ENCODE measurements around the gene ZEB2.

ZEB2 gene

DNA sequence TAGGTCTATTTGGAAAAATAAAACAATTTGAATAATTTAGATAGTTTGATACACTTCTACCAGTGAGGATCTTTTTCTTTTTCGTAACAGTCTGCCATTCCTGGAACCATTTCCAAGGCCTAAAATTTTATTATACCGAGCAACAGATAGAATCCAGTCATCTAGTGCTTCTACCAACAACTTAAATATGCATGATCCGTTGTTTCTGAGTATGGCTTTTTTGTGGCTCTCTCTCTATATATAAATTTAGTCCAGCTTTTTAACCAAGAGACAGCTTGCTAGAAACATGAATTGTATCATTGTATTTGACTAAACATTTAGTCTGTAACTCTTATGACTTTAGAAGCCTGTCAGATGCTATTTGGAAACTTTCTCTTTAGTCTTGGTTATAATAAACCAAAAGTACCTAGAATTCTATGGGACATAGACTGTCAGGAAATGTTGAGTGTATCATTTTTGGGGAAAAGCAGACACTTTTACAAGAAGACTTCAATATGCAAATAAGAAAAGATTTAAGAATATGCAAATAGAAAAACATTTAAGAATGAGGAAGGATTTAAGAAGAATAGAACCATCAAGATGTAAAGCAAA is 161.4 kb downstream of the ZEB2 start:
- Histone ChIP-seq H3K4me3 (ENCODE audit: low read depth in 1 of 2, low read length in 1 of 2) (no peak overlapping the region), H3K27ac (no peak overlapping the region), H3K27me3 (no peaks in the 10 kb centered on the region), H3K9me3 (no peaks in the 10 kb centered on the region), H3K4me1 (ENCODE audit: control insufficient read depth in 1 of 2, insufficient read depth in 1 of 2, low read depth in 1 of 2, low read length in 1 of 2) (no peaks in the 10 kb centered on the region), H3K36me3 (no peaks in the 10 kb centered on the region)
- TF ChIP-seq, protein P1, sequence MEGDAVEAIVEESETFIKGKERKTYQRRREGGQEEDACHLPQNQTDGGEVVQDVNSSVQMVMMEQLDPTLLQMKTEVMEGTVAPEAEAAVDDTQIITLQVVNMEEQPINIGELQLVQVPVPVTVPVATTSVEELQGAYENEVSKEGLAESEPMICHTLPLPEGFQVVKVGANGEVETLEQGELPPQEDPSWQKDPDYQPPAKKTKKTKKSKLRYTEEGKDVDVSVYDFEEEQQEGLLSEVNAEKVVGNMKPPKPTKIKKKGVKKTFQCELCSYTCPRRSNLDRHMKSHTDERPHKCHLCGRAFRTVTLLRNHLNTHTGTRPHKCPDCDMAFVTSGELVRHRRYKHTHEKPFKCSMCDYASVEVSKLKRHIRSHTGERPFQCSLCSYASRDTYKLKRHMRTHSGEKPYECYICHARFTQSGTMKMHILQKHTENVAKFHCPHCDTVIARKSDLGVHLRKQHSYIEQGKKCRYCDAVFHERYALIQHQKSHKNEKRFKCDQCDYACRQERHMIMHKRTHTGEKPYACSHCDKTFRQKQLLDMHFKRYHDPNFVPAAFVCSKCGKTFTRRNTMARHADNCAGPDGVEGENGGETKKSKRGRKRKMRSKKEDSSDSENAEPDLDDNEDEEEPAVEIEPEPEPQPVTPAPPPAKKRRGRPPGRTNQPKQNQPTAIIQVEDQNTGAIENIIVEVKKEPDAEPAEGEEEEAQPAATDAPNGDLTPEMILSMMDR (IDR thresholded peaks at IDR 0.05), result no peak

- Histone ChIP-seq H3K27me3 (no peaks in the 10 kb centered on the region), H3K4me1 (ENCODE audit: control insufficient read depth in 1 of 2, insufficient read depth in 1 of 2, low read depth in 1 of 2, low read length in 1 of 2) (no peaks in the 10 kb centered on the region), H3K36me3 (no peaks in the 10 kb centered on the region), H3K27ac (no peak overlapping the region), H3K4me3 (ENCODE audit: low read depth in 1 of 2, low read length in 1 of 2) (no peak overlapping the region), H3K9me3 (no peaks in the 10 kb centered on the region)
- TF ChIP-seq, protein P1 (IDR thresholded peaks at IDR 0.05), result no peak
Measured at GRCh38 chr2:144357623-144358373, 162.1 kb downstream of the ZEB2 start.

- Histone ChIP-seq H3K4me3 (ENCODE audit: low read depth in 1 of 2, low read length in 1 of 2) (no peak overlapping the region), H3K36me3 (no peaks in the 10 kb centered on the region), H3K27ac (no peak overlapping the region), H3K4me1 (ENCODE audit: control insufficient read depth in 1 of 2, insufficient read depth in 1 of 2, low read depth in 1 of 2, low read length in 1 of 2) (no peaks in the 10 kb centered on the region), H3K27me3 (no peaks in the 10 kb centered on the region), H3K9me3 (no peaks in the 10 kb centered on the region)
- TF ChIP-seq, protein P1 (IDR thresholded peaks at IDR 0.05), result no peak
Measured at GRCh38 chr2:144356402-144356801, 163.5 kb downstream of the ZEB2 start.

DNA sequence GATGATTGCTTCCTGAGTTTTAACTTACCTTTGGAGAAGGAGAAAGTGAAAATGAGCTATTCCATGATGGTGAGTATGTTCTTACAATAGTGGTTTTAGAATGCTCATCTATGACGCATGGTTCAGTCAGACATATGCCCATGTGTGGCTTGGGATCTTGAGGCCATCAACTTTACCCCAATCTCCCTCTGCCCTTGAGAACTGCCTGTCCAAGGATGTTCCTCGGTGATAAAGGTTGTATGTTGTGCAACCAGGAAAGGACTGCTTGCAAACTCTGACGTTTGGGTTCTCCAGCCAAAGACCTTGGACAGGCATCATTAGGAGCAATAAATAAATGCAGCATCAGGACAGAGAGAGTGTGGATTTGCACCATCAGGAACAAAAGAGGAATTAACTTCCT is 165.0 kb downstream of the ZEB2 start:
- H3K9me3 ChIP-seq, result no peaks in the 10 kb centered on the region
- no peaks in the 10 kb centered on the region for H3K4me1 ChIP-seq (ENCODE audit: control insufficient read depth in 1 of 2, insufficient read depth in 1 of 2, low read depth in 1 of 2, low read length in 1 of 2)
- H3K27ac ChIP-seq, result no peak overlapping the region
- H3K27me3 ChIP-seq, result no peaks in the 10 kb centered on the region
- H3K4me3 ChIP-seq (ENCODE audit: low read depth in 1 of 2, low read length in 1 of 2), result no peak overlapping the region
- H3K36me3 ChIP-seq, result no peaks in the 10 kb centered on the region
- TF ChIP-seq, protein P1 (IDR thresholded peaks at IDR 0.05), result no peak

GRCh38 chr2:144351687-144352086 is 168.2 kb downstream of the ZEB2 start:
- Histone ChIP-seq H3K4me1 (ENCODE audit: control insufficient read depth in 1 of 2, insufficient read depth in 1 of 2, low read depth in 1 of 2, low read length in 1 of 2) (no peaks in the 10 kb centered on the region), H3K4me3 (ENCODE audit: low read depth in 1 of 2, low read length in 1 of 2) (no peak overlapping the region), H3K36me3 (no peaks in the 10 kb centered on the region), H3K9me3 (no peaks in the 10 kb centered on the region), H3K27me3 (no peaks in the 10 kb centered on the region), H3K27ac (no peak overlapping the region)
- TF ChIP-seq, protein P1 (IDR thresholded peaks at IDR 0.05), result no peak
